ENCODE results near the gene QKI. TPM values are rescaled to one million over a fixed set of nuclear protein-coding genes. Genes with fewer than 3 reads are reported as not detected.

QKI gene
- total RNA-seq, 1 experiment from 2014 or later, result 176 TPM

DNA sequence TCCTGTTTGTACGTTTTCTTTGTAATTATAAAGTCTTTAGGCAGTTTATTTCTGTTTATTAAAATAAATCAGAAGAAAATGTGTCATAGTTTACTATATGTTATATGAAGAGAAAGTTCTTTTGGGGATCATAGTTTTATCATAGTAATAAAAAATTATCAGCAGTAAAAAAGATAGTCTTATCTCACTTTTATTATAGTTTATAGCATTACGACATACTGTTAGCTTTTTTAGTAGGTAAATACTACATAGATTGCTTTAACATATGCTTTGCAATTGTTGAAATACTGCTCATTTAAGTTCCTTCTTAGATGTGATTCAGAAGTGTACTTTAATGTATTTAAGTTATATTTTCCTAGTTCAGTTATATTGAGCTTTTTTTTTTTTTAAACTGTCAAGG, 13.9 kb downstream of the QKI start:
- H2BK20ac ChIP-seq (ENCODE audit: low read depth, low read length, poor library complexity, severe bottlenecking), result no peak overlapping the region
- WGBS (ENCODE audit: extremely low coverage, insufficient read length, low lambda C conversion rate), result no CpG with 5 or more reads among the region's 2 CpGs
- no peak overlapping the region for H3K4me2 ChIP-seq (ENCODE audit: insufficient read depth, insufficient read length, low read length)
- no peak overlapping the region for H3K14ac ChIP-seq (ENCODE audit: insufficient read depth, low read length)
- H2AK5ac ChIP-seq (ENCODE audit: insufficient read length, low read length), result no peak overlapping the region
- H3T11ph ChIP-seq (ENCODE audit: low read length), result no peak overlapping the region
- no peak overlapping the region for H3K18ac ChIP-seq (ENCODE audit: insufficient read length, low read depth, low read length)
- H3K36me3 Mint-ChIP-seq (ENCODE audit: insufficient read depth in 1 of 3, low read depth in 3 of 3), result peaks cover 0 to 5% (median 0%) of the 10 kb centered on the region in 3 experiments; a peak in 2 of 7 replicates
- H2BK5ac ChIP-seq (ENCODE audit: insufficient read length, low read length), result no peak overlapping the region
- no peak overlapping the region for H3K4ac ChIP-seq (ENCODE audit: low read depth, low read length)
- H3K79me2 ChIP-seq (ENCODE audit: insufficient read depth, low read length), result peaks cover 44% of the 10 kb centered on the region
- no peak overlapping the region for H2BK15ac ChIP-seq (ENCODE audit: low read depth, low read length)
- no peak overlapping the region for H3K9ac ChIP-seq (ENCODE audit: extremely low read depth, insufficient read length, low read length)
- H3K56ac ChIP-seq (ENCODE audit: insufficient read length, low read depth, low read length), result no peak overlapping the region
- no peak overlapping the region for H2AFZ ChIP-seq (ENCODE audit: low read length)
- peak overlapping the region in 2 of 3 experiments; percentile 44 to 56; a peak in 2 of 7 replicates for H3K27ac Mint-ChIP-seq
- no peaks in the 10 kb centered on the region for H3K9me3 ChIP-seq (ENCODE audit: control insufficient read depth, low read depth, low read length)
- TF ChIP-seq, protein P1, sequence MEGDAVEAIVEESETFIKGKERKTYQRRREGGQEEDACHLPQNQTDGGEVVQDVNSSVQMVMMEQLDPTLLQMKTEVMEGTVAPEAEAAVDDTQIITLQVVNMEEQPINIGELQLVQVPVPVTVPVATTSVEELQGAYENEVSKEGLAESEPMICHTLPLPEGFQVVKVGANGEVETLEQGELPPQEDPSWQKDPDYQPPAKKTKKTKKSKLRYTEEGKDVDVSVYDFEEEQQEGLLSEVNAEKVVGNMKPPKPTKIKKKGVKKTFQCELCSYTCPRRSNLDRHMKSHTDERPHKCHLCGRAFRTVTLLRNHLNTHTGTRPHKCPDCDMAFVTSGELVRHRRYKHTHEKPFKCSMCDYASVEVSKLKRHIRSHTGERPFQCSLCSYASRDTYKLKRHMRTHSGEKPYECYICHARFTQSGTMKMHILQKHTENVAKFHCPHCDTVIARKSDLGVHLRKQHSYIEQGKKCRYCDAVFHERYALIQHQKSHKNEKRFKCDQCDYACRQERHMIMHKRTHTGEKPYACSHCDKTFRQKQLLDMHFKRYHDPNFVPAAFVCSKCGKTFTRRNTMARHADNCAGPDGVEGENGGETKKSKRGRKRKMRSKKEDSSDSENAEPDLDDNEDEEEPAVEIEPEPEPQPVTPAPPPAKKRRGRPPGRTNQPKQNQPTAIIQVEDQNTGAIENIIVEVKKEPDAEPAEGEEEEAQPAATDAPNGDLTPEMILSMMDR (conservative IDR thresholded peaks at IDR 0.05), result no peak
- H3K9me3 Mint-ChIP-seq, result no peaks in the 10 kb centered on the region
- no peak overlapping the region for H3K27ac ChIP-seq (ENCODE audit: insufficient read length, low read depth, low read length)
- no peak for DNase-seq
- H4K5ac ChIP-seq (ENCODE audit: insufficient read length, low read depth, low read length), result no peak overlapping the region
- peaks cover 3% of the 10 kb centered on the region for H3K79me1 ChIP-seq (ENCODE audit: insufficient read depth, low read depth, low read length, poor library complexity, severe bottlenecking)
- no peak overlapping the region for H2BK12ac ChIP-seq (ENCODE audit: insufficient read length, low read depth, low read length)
- no peak overlapping the region for H2BK120ac ChIP-seq (ENCODE audit: low read depth, low read length, poor library complexity, severe bottlenecking)
- H3K4me1 Mint-ChIP-seq, result peaks cover 53 to 62% of the 10 kb centered on the region in 2 experiments
- H3K4me1 ChIP-seq (ENCODE audit: insufficient read depth, low read length), result peaks cover 3% of the 10 kb centered on the region; the same call in 1 of the 2 replicates
- no peak overlapping the region for H4K91ac ChIP-seq (ENCODE audit: insufficient read length, low read depth, low read length)
- no peak overlapping the region for H4K8ac ChIP-seq (replicated peaks; ENCODE audit: insufficient read length, low read depth, low read length)
- no peaks in the 10 kb centered on the region for H3K23me2 ChIP-seq (ENCODE audit: insufficient read length, low read depth, low read length, poor library complexity, severe bottlenecking)
- H3K4me3 Mint-ChIP-seq, result no peak overlapping the region
- H3K27me3 ChIP-seq (ENCODE audit: insufficient read depth, low read length), result no peaks in the 10 kb centered on the region
- no peaks in the 10 kb centered on the region for H3K27me3 Mint-ChIP-seq (ENCODE audit: low read depth)
- H4K20me1 ChIP-seq (ENCODE audit: control insufficient read depth, insufficient read depth, insufficient read length), result no peaks in the 10 kb centered on the region
- no peak overlapping the region for H3K23ac ChIP-seq (ENCODE audit: insufficient read length, low read depth, low read length)
